Neural progenitor cell (in vitro differentiated cells): ENCODE data around the gene HECTD4.

Source experiments
- EZH2 ChIP-seq: fragments of 200-600 bp; sonication (generic); IDR thresholded peaks from 2 replicates; pipeline ENCODE4 v1.6.1; 2017; ENCODE audit warnings: antibody characterized with exemption, mild to moderate bottlenecking, moderate library complexity
- TF ChIP-seq, protein P1 (sequence below): fragments of 200-600 bp; sonication (generic); IDR thresholded peaks from 2 replicates; pipeline ENCODE4 v1.5.1; 2017; ENCODE audit warnings: antibody characterized with exemption, mild to moderate bottlenecking

DNA sequence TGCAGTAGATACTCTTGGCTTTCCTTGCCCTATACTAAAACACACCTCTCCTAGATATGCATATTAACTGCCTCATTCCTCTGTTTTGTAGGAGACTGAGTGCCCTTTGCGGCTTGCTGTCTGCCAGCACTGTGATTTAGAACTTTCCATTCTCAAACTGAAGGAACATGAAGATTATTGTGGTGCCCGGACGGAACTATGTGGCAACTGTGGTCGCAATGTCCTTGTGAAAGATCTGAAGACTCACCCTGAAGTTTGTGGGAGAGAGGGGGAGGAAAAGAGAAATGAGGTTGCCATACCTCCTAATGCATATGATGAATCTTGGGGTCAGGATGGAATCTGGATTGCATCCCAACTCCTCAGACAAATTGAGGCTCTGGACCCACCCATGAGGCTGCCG, 241.5 kb downstream of the HECTD4 start:
- no peak for TF ChIP-seq EZH2
- TF ChIP-seq, protein P1, sequence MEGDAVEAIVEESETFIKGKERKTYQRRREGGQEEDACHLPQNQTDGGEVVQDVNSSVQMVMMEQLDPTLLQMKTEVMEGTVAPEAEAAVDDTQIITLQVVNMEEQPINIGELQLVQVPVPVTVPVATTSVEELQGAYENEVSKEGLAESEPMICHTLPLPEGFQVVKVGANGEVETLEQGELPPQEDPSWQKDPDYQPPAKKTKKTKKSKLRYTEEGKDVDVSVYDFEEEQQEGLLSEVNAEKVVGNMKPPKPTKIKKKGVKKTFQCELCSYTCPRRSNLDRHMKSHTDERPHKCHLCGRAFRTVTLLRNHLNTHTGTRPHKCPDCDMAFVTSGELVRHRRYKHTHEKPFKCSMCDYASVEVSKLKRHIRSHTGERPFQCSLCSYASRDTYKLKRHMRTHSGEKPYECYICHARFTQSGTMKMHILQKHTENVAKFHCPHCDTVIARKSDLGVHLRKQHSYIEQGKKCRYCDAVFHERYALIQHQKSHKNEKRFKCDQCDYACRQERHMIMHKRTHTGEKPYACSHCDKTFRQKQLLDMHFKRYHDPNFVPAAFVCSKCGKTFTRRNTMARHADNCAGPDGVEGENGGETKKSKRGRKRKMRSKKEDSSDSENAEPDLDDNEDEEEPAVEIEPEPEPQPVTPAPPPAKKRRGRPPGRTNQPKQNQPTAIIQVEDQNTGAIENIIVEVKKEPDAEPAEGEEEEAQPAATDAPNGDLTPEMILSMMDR: no peak
